GM19025 (cell line): Measurements from ENCODE around the gene COMP.

Experiments
- ATAC-seq: cut with Tn5 transposase; IDR thresholded peaks from one replicate; pipeline ENCODE4 v1.9.1; 2021; ENCODE audit warnings: mild to moderate bottlenecking, low read depth, moderate library complexity; ENCODE audit not compliant: unreplicated experiment

The COMP gene

DNA sequence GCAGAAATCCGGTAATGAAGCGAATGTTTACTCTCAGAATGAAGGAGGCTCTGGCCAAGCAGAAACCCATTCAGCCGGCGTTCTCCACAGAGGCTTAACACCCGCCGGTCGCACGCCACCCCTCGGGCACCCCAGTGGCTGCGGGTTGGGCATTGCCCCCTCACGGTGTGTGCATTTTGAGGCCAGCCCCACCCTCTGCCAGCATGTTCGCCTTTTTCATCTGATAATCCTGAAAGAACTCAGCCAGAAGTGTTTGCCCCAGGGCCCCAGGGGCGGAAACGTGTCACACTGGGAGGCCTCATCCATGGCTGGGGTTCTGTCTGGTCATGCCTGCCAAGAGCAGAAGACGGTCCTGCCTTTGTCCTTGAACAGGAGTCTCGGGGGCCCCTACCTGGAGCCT, 34.2 kb downstream of the COMP start:
- ATAC-seq, result no peak

- ATAC-seq, result no peak
Observed at GRCh38 chr19:18754501-18754900, 36.6 kb downstream of the COMP start.

- ATAC-seq, result no peak
Observed at GRCh38 chr19:18751571-18751970, 39.5 kb downstream of the COMP start.

- ATAC-seq, result no peak
Observed at GRCh38 chr19:18750295-18750970, 40.7 kb downstream of the COMP start.

DNA sequence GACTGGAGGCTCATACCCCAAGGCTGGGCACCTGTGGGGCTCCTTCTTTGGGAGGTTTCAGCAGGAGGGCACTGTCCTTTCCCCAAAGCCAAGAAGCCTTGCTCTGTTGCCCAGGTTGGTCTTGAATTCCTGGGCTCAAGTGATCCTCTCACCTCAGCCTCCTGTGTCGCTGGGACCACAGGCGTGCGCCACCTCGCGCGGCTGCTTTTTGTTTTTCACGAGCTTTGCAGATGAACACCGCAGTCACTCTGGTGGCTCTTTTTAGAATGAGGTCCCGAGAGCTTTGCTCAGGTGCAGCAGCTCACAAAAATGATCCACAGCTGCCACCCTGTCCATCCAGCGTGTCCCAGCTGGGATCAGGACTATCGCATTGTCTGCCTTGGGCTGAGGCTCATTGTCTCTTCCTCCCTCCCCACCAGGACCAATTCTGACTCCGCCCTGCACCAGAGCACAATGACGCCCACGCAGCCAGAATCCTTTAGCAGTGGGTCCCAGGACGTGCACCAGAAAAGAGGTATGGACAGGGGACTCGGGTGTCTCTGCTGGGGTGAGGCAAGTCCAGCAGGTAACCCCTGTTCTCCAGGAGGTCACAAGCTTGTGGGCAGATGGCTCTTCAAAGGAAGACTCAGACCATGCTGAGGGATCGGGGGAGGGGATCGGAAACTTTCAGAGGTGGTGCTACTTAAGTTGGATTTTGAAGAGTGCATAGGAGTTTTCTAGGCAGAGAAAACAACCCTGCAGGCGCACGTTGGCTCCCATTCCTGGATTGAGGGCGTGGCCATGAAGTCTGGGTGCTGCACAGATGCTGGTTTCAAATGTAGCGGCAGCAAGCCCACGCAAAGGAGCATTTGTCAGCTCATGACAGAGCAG, 41.5 kb downstream of the COMP start:
- ATAC-seq, result no peak

DNA sequence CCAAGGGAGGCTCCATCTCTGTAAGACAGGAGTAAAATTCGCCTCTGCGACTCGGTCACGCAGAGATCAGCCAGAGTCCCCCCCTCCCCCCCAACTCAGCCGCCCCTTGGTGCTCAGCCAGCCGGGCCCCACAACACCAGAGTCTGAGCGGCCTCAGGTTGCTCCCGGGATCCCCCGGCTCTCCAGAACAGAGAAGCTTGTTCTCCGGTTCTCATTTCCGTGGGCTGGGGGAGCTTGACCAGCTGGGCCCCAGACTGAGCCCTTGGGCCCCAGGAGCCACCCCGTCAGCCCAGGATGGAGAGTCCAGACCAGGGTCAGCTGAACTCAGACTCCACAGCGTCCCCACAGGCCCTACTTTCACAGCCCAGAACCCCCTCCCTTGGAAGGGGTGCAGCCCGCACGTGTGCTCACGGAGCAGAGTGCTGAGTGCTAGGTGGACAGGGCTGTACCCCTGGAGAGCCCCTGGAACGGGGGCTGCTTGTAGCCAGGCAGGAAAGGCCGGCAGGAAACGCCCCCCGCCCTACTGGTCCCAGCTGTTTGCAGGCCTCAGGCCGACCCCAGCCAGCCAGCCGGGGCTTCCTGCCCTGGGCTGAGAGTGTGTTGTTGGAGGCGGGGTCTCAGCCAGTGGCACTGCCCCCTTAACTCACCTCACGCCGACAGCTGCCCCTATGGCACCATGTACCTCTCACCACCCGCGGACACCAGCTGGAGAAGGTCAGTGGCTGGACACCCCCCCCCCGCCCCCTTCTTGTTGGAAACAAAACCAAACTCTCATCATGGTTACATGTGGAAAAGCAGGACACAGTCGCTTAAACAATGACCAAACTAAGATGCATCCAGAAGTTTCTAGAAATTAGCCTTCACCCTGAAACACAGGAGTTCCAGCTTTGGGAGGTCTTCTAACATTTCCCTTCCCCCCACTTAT, 44.4 kb downstream of the COMP start:
- no peak for ATAC-seq

DNA sequence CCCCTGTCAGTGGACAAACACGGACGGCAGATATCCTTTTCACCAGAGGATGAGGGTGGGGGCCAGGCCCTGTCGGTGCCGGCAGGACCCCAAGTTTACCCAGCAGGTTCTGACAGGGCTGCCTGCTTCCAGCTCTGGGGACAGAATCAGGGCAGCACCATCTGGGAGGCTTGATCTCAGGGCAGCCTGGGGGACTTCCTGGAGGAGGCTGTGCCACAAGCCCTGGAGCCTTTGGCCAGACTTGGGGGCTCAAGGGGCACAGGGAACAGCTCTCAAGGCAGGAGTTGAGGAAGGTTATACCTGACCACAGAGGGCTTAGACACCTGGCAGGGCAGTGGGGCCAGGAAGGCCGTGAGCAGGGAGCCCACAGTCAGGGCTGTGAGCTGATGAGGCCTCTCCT, 45.2 kb downstream of the COMP start:
- no peak for ATAC-seq

DNA sequence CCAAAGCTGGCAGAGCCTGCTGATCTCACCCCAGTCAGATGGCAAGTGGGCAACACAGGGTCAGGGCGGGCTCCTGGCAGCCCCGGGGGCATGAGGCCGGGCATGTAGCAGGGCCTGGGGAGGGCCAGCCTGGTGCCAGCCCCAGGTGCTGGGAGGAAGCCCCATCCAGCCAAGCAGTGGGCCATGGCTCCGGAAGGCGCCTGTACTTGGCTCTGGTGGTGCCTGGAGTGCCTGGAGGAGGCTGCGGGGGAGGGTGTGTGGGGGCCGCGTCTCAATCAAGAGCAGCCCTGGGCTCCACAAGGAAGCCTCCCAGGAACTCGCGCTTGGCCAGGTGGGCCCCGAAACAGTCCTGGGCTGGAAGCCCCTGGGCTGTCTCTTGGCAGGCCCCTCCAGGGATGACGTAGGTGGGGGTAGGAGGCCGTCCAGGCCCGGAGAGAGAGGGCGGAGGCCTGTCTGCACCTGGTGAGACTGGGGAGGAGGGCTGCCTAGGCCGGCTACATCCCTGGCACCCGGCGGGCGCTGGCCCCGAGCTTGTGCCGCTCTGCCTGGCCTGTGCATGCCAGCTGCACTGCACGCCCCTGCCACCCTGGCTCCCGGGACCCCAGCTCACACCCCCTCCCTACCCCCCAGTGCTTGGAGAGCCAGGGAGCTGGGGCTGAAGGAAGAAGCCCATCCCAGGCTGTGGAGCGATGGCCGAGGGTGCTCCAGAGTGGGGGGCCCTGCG, 45.9 kb downstream of the COMP start:
- no peak for ATAC-seq

DNA sequence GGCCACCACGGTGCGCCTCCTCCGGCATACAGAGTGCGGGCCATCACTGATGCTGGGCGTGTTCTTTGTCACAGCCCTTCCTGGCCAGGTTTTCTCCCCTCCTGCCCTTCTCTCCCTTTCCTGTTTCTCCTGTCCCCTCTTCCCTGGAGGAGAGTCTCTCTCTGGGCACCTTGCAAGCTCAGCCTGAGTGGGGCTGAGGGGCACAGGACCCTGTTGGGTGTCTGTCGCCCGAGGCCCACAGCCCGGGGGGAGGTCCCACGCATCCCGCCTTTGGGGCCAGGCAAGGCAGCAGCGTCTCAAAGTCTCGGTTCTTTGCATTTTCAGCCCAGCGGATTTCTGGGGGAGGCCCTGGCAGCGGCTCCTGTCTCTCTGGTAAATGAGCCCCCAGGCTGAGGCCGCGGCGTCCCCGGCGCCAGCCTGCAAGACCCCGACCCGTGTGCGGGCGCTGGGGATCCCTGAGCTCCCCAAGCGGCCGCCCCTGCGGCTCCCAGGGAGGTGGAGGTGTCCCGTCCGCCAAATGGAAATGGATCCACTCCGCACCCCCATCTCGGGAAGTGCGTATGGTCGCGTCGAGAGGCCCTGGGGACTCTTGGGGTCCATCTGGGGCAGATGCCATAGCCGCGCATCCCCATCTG, 47.2 kb downstream of the COMP start:
- no peak for ATAC-seq

DNA sequence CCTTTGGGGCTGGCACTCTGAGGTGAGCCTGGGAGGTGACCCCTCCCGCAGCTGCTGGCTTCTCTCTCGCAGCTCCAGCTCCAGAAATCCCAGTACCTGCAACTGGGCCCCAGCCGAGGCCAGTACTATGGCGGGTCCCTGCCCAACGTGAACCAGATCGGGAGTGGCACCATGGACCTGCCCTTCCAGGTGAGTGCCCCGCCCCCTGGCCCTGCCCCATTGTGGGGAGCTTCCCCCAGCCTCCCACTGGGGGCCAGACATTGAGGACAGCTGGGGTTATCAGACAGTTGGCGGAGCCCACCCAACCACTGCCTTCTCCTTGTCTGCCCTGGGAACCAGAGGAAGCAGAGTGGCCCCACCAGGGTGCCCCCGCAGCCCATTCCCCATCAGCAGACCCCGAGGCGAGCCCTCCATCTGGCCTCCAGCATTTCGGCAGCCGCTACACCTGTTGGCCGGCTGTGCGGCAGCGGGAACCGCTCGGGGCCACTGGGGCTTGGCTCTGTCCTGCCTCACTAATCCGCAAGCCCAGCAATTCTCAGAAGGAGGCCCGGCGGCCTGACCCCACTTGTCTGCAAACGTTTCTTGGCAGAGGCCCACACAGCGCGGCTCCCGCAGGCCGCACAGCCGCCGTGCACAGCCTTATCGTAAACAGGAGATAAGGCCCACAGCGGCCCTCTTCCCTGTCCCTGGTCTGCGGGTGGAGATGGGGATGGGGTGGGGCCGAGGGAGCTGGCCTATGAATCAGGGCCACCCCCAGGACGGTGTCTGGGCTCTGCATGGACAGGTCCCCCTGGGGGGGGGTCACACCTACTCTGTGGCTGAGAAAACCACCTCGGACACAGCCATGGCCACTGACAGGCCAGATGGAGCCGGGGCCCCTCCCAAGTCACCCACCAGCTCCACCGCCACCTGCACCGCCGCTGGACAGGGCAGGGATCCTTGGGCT, 48.0 kb downstream of the COMP start:
- no peak for ATAC-seq

DNA sequence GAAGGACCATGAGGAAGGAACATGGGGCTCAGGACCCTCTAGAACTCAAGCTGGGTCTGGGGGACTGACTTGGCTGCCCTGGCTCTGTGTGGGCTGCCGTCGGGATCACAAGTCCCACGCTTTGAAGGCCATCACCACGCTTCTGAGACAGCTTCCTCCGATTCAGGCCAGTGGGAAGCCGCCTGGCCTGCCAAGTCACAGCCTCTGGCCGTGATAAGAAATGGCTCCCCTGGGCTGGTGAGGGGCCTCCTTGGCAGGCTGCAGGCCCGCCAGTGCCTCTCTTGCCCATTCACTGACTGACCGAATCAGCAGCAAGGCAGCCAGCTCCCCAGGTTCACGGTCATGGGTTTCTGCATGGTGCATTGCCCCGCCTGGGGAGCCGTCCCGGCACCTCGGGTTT, 48.8 kb downstream of the COMP start:
- no peak for ATAC-seq

DNA sequence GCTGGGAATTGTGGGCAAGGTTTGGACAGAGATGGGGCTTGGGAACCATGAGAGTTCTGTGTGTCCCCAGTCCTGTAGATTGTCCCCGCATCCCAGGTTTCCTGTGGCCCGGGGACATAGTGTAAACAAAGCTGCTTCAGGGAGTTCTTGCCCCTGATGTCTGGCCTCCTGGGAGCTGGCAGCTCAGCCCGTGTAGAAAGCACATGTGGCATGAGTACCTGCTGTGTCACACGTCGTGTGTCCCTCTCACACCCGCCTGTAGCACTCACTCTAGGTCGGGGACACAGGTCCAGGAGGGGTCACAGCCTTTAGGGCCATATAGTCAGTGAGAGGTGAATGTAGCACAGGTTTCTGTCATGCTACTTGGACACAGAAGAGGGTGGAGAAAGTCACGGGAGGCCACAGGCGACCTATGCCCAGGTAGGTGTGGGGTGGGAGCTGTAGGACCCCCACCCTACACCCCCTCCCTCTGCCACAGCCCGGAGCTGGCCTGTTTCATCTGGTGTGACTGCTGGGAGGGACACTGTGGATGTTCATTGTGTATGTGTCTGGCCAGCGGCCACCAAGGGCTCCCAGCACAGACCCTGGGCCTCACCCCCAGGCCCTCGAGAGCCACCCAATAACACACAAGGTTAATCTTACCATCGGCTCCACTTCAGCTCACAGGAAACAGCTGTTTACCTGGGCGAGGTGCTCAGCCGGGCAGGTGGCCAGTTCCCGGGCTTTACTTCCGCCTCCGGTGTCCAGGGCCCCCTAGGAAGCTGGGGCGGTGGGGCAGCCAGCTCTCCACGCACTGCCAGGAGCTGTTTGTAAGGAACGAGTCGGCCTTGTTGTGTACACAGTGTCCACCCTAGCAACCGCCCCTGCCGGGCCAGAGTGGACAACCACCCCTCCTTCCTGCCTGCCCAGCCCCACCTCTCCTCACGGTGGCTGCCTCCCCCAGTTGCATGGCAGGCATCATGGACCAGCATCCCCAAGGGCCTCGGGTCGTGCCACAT, 49.7 kb downstream of the COMP start:
- no peak for ATAC-seq

- ATAC-seq, result no peak
Observed at GRCh38 chr19:18738961-18739690, 52.0 kb downstream of the COMP start.

DNA sequence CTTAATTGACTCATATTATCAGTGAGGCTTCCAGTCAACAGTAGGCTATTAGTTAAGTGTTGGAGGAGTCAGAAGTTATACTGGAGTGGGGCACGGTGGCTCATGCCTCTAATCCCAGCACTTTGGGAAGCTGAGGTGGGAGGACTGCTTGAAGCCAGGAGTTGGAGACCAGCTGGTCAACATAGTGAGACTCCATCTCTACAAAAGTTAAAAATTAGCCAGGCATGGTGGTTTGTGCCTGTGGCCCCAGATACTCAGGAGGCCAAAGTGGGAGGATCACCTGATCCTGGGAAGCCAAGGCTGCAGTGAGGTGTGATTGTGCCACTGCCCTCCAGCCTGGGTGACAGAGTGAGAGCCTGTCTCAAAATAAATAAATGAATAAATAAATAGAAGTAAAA, 53.2 kb downstream of the COMP start:
- no peak for ATAC-seq

DNA sequence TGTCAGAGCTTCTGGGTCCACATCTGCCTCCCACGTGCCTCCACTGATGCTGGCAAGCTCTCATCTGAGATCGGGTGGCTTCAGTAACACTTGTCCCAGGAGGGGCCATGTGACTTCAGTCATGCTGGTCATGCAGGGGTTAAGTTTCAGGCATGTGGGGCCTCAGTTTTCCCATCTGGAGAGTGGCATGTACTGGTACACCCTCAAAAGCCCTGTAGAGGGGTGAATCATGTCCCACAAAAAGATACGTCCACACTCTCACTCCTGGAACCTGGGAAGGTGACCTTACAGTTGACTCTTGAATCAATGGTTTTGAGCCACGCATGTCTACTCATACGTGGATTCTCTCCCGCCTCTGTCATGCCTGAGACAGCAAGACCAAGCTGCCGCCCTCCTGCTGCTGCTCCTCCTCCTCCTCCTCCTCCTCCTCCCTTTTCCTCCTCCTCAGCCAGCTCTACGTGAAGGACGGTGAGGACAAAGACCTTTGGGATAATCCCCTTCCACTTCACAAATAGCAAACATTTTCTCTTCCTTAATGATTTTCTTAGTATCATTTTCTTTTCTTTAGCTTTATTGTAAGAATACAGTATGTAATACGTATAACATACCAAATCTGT, 53.7 kb downstream of the COMP start:
- ATAC-seq, result no peak
